ENCODE results near the gene PRRC2A. TPM values are rescaled to one million over a fixed set of nuclear protein-coding genes. Genes with fewer than 3 reads are reported as not detected.
A peak's percentile ranks its signal among the peaks of the same experiment; 100 is the strongest.

Gene PRRC2A
- total and polyA plus RNA-seq, 8 donors, result 49.4 to 125 (median 93.7) TPM

- H3K4me1 ChIP-seq, result peaks cover 9 to 49% (median 19%) of the 10 kb centered on the region in 4 donors
- H3K9me3 ChIP-seq, result no peaks in the 10 kb centered on the region
- H3K36me3 ChIP-seq, result no peaks in the 10 kb centered on the region
- no peak for DNase-seq
- intact Hi-C loops (cut with DNase I; ENCODE audit: low total_unique reads), result no loop called here
- no peak for TF ChIP-seq POLR2A (IDR thresholded peaks at IDR 0.05)
- TF ChIP-seq POLR2AphosphoS5 (IDR thresholded peaks at IDR 0.05), result no peak
- no peak for TF ChIP-seq EP300 (IDR thresholded peaks at IDR 0.05)
- TF ChIP-seq CTCF (IDR thresholded peaks at IDR 0.05), result no peak
- H3K27ac ChIP-seq, result peak overlapping the region in 3 of 5 donors; percentile 86 to 89 (median 89)
- peak overlapping the region in 3 of 4 donors; percentile 65 to 76 (median 74) for H3K4me3 ChIP-seq
- H3K27me3 ChIP-seq, result no peaks in the 10 kb centered on the region
- 87 to 93% (median 91%) methylated on average over 8 of the region's 8 CpGs for WGBS, 5 donors
Measured at GRCh38 chr6:31579546-31580437, 40.7 kb upstream of the PRRC2A start.

GRCh38 chr6:31580438-31580740 lies 40.1 kb upstream of the PRRC2A start:
- intact Hi-C loops (cut with DNase I; ENCODE audit: low total_unique reads), result no loop called here
- no peaks in the 10 kb centered on the region for H3K27me3 ChIP-seq
- peaks cover 9 to 50% (median 19%) of the 10 kb centered on the region in 4 donors for H3K4me1 ChIP-seq
- H3K36me3 ChIP-seq, result no peaks in the 10 kb centered on the region
- peak overlapping the region; percentile 65 to 76 (median 72) for H3K4me3 ChIP-seq
- WGBS, 5 donors, result 35 to 45% (median 42%) methylated on average over 11 of the region's 11 CpGs
- peak overlapping the region; percentile 25 to 89 (median 86) for H3K27ac ChIP-seq
- TF ChIP-seq POLR2A (IDR thresholded peaks at IDR 0.05), result no peak
- no peaks in the 10 kb centered on the region for H3K9me3 ChIP-seq
- no peak for DNase-seq

GRCh38 chr6:31580807-31581433 lies 39.6 kb upstream of the PRRC2A start:
- DNase-seq, result peak; percentile 89 to 95
- 0 to 2% (median 1%) methylated on average over 42 to 62 of the region's 62 CpGs for WGBS, 5 donors
- TF ChIP-seq CTCF (IDR thresholded peaks at IDR 0.05) (peak in 6 of 7 experiments; percentile 53 to 99 (median 92)), POLR2AphosphoS5 (IDR thresholded peaks at IDR 0.05) (peak; percentile 42 to 48 (median 45)), EP300 (IDR thresholded peaks at IDR 0.05) (no peak)
- Histone ChIP-seq H3K27me3 (no peaks in the 10 kb centered on the region), H3K4me3 (peak overlapping the region; percentile 65 to 76 (median 72)), H3K36me3 (no peaks in the 10 kb centered on the region), H3K9me3 (no peaks in the 10 kb centered on the region), H3K27ac (peak overlapping the region; percentile 60 to 89 (median 86)), H3K4me1 (peaks cover 9 to 54% (median 21%) of the 10 kb centered on the region in 4 donors)
- intact Hi-C loops (cut with DNase I; ENCODE audit: low total_unique reads), result no loop called here

- H3K4me3 ChIP-seq, result peak overlapping the region; percentile 65 to 76 (median 72)
- peaks cover 9 to 58% (median 23%) of the 10 kb centered on the region in 4 donors for H3K4me1 ChIP-seq
- H3K9me3 ChIP-seq, result no peaks in the 10 kb centered on the region
- no peak for TF ChIP-seq EP300 (IDR thresholded peaks at IDR 0.05)
- no peak for TF ChIP-seq POLR2AphosphoS5 (IDR thresholded peaks at IDR 0.05)
- peaks cover 0 to 1% (median 0%) of the 10 kb centered on the region in 3 donors for H3K27me3 ChIP-seq
- H3K27ac ChIP-seq, result peak overlapping the region; percentile 60 to 89 (median 86)
- H3K36me3 ChIP-seq, result no peaks in the 10 kb centered on the region
- WGBS, 5 donors, result 21 to 28% (median 24%) methylated on average over 19 to 21 of the region's 21 CpGs
- intact Hi-C loops (cut with DNase I; ENCODE audit: low total_unique reads), result no loop called here
- peak in 1 of 2 donors; percentile 38 for DNase-seq
Measured at GRCh38 chr6:31581434-31582229, 38.9 kb upstream of the PRRC2A start.

GRCh38 chr6:31582230-31582643 lies 38.3 kb upstream of the PRRC2A start, which contains the start of gene LTB:
TSS of gene LTB (minus strand) at chr6:31582424. CDS start at chr6:31582417, 7 bp downstream.
- peak within 1 kb of the TSS; percentile 65 to 76 (median 72) for H3K4me3 ChIP-seq
- H3K27me3 ChIP-seq, result peaks cover 0 to 7% (median 0%) of the 10 kb centered on the region in 3 donors
- peaks cover 9 to 60% (median 23%) of the 10 kb centered on the region in 4 donors for H3K4me1 ChIP-seq
- intact Hi-C loops (cut with DNase I; ENCODE audit: low total_unique reads), result no loop called here
- H3K9me3 ChIP-seq, result no peaks in the 10 kb centered on the region
- peak in 1 of 2 donors; percentile 48 for DNase-seq
- no peaks in the 10 kb centered on the region for H3K36me3 ChIP-seq
- H3K27ac ChIP-seq, result peak within 1 kb of the TSS; percentile 60 to 89 (median 86)
- no peak for TF ChIP-seq POLR2AphosphoS5 (IDR thresholded peaks at IDR 0.05)
- no peak for TF ChIP-seq EP300 (IDR thresholded peaks at IDR 0.05)
- no peak for TF ChIP-seq CTCF (IDR thresholded peaks at IDR 0.05)
- no peak for TF ChIP-seq POLR2A (IDR thresholded peaks at IDR 0.05)
- 49 to 70% (median 66%) methylated on average over 3 of the region's 3 CpGs; no CpG with 5 or more reads in 1 of the 5 donors for WGBS, 5 donors
